WERI-Rb-1 (cell line): ENCODE data around the gene MARCHF6.
"Not testable (repeated sequence)": the region's sequence is repeated elsewhere in the genome, so short reads cannot be mapped to it uniquely, and the experiment has no call there.

Experiments used
- DNase-seq: peaks from one replicate; pipeline ENCODE4 v3.0.0-alpha.2; 2020
- H3K27ac ChIP-seq: fragments of 250-450 bp; sonication (Bioruptor Pico); 2 replicates; pipeline ENCODE4 v1.5.1; 2020; ENCODE audit warnings: mild to moderate bottlenecking, moderate library complexity
- H3K27me3 ChIP-seq: fragments of 250-450 bp; sonication (Bioruptor Pico); 2 replicates; pipeline ENCODE4 v1.5.1; 2021; ENCODE audit warnings: mild to moderate bottlenecking, low read depth, moderate library complexity; ENCODE audit not compliant: insufficient read depth, severe bottlenecking
- H3K36me3 ChIP-seq: fragments of 250-450 bp; sonication (Bioruptor Pico); 2 replicates; pipeline ENCODE4 v1.5.1; 2020; ENCODE audit warnings: mild to moderate bottlenecking, moderate library complexity
- H3K4me3 ChIP-seq: 2 replicates; pipeline ENCODE4 v1.5.1; 2011; ENCODE audit warnings: low read depth, mild to moderate bottlenecking, control low read depth, low read length
- H3K9me3 ChIP-seq: fragments of 250-450 bp; sonication (Bioruptor Pico); 2 replicates; pipeline ENCODE4 v1.5.1; 2021; ENCODE audit warnings: mild to moderate bottlenecking, moderate library complexity; ENCODE audit not compliant: severe bottlenecking
- CTCF ChIP-seq: IDR thresholded peaks from 2 replicates; pipeline ENCODE4 v1.5.1; 2011; ENCODE audit warnings: low read depth, mild to moderate bottlenecking, control low read depth, inconsistent platforms, low read length

MARCHF6 gene

GRCh38 chr5:10307206-10308148 is 46.0 kb upstream of the MARCHF6 start, which contains the start of gene CMBL:
Gene CMBL (minus strand): TSS chr5:10307902. CDS start chr5:10290762, 17,140 bp downstream.
- DNase-seq = no peak
- H3K27me3 ChIP-seq = no peaks in the 10 kb centered on the region
- TF ChIP-seq CTCF = no peak
- H3K36me3 ChIP-seq = no peaks in the 10 kb centered on the region
- H3K27ac ChIP-seq = no peak within 1 kb of the TSS
- no peaks in the 10 kb centered on the region for H3K9me3 ChIP-seq
- no peak within 1 kb of the TSS for H3K4me3 ChIP-seq

- TF ChIP-seq CTCF = no peak
- Histone ChIP-seq H3K27me3 (no peaks in the 10 kb centered on the region), H3K27ac (no peak overlapping the region), H3K36me3 (no peaks in the 10 kb centered on the region), H3K9me3 (no peaks in the 10 kb centered on the region), H3K4me3 (no peak overlapping the region)
- no peak for DNase-seq
These were observed 44.7 kb upstream of the MARCHF6 start for GRCh38 chr5:10308844-10309243.

- no peak for TF ChIP-seq CTCF
- no peaks in the 10 kb centered on the region for H3K9me3 ChIP-seq
- no peak overlapping the region for H3K27ac ChIP-seq
- H3K4me3 ChIP-seq = no peak overlapping the region
- no peaks in the 10 kb centered on the region for H3K27me3 ChIP-seq
- H3K36me3 ChIP-seq = no peaks in the 10 kb centered on the region
- no peak for DNase-seq
These were observed 43.3 kb upstream of the MARCHF6 start for GRCh38 chr5:10310066-10310779.

- H3K27ac ChIP-seq, H3K36me3 ChIP-seq, H3K9me3 ChIP-seq, H3K4me3 ChIP-seq, H3K27me3 ChIP-seq, DNase-seq: not testable (repeated sequence)
These were observed 42.5 kb upstream of the MARCHF6 start for GRCh38 chr5:10310835-10311570.

GRCh38 chr5:10311595-10312425 is 41.7 kb upstream of the MARCHF6 start:
- H3K36me3 ChIP-seq = no peaks in the 10 kb centered on the region
- H3K4me3 ChIP-seq = no peak overlapping the region
- no peak for TF ChIP-seq CTCF
- no peak overlapping the region for H3K27ac ChIP-seq
- H3K27me3 ChIP-seq = no peaks in the 10 kb centered on the region
- no peaks in the 10 kb centered on the region for H3K9me3 ChIP-seq
- DNase-seq = no peak
